OCI-LY1 (cell line): Measurements from ENCODE around the gene ZHX3.

Experiments used
- CTCF ChIP-seq: fragments of 200-600 bp; sonication (generic), shearing (Covaris generic); IDR thresholded peaks from 2 replicates; pipeline ENCODE4 v1.5.1; 2017; ENCODE audit warnings: mild to moderate bottlenecking, antibody characterized with exemption, low read length, moderate library complexity, mixed read lengths
- EZH2 ChIP-seq: fragments of 200-600 bp; sonication (generic), shearing (Covaris generic); IDR thresholded peaks from 2 replicates; pipeline ENCODE4 v1.8.0; 2017; ENCODE audit warnings: borderline replicate concordance, mixed run types, mild to moderate bottlenecking, antibody characterized with exemption, low read length, moderate library complexity, mixed read lengths

- no peak for TF ChIP-seq CTCF
- no peak for TF ChIP-seq EZH2
Observed at GRCh38 chr20:41265938-41266337, 51.6 kb downstream of the ZHX3 start.
